Testis (tissue), 3 donors: ENCODE data around the gene ACOT9. TPM values are rescaled to one million over a fixed set of nuclear protein-coding genes. Genes with fewer than 3 reads are reported as not detected.

Experiments
- DNase-seq: peaks from one replicate; pipeline ENCODE4 v3.0.0-alpha.2; 2019
- H3K27ac ChIP-seq, 2 donors: fragments of 200-600 bp; sonication (generic); one replicate each; pipeline ENCODE4 v1.5.1; 2019
- H3K27me3 ChIP-seq: fragments of 200-600 bp; sonication (generic); one replicate; pipeline ENCODE4 v1.5.1; 2019
- H3K36me3 ChIP-seq: fragments of 200-600 bp; sonication (generic); one replicate; pipeline ENCODE4 v1.5.1; 2017; ENCODE audit warnings: low read depth; ENCODE audit errors: missing control alignments
- H3K4me1 ChIP-seq: fragments of 200-600 bp; sonication (generic); one replicate; pipeline ENCODE4 v1.5.1; 2019
- H3K4me3 ChIP-seq, 2 donors: fragments of 200-600 bp; sonication (generic); one replicate each; pipeline ENCODE4 v1.5.1; 2017 to 2019
- H3K9me3 ChIP-seq: fragments of 200-600 bp; sonication (generic); one replicate; pipeline ENCODE4 v1.5.1; 2017
- CTCF ChIP-seq, 3 experiments: fragments of 450-650 bp in 2 of 3; fragments of 200-600 bp in 1 of 3; sonication (generic) in 1 of 3; IDR thresholded peaks; one replicate each; pipeline ENCODE4 v1.5.1; 2016 to 2019; ENCODE audit warnings: antibody characterized with exemption in 3 of 3, mild to moderate bottlenecking in 2 of 3, moderate library complexity in 1 of 3
- POLR2A ChIP-seq: fragments of 450-650 bp; IDR thresholded peaks from one replicate; pipeline ENCODE4 v1.6.1; 2017; ENCODE audit warnings: antibody characterized with exemption, mild to moderate bottlenecking, moderate library complexity
- WGBS, 2 donors: methylation state at CpG; one replicate each; pipeline ENCODE4 v1.1.5; 2018; 5-methylcytosine and 5-hydroxymethylcytosine counted together
- intact Hi-C: fragments of 100-400 bp; cut with DNase I; formaldehyde crosslinking; loops from one replicate; pipeline ENCODE4 v1.15.1; 2023; ENCODE audit warnings: low total_unique reads
- polyA plus RNA-seq: library from polyadenylated mRNA; stranded (reverse); fragments of 350-450 nt; fragmentation: Illumina TruSeq; extraction: RNeasy Lipid Tissue Mini Kit (QIAGEN cat#74804); gene quantifications from one replicate; pipeline ENCODE4 v1.2.3, GENCODE V29; 2014; ENCODE audit warnings: low read depth, low replicate concordance; ENCODE audit not compliant: insufficient read depth
- total RNA-seq, 2 donors: library from RNA; depleted of rRNA; stranded (reverse); fragments of >200 nt; gene quantifications; one replicate each; pipeline ENCODE4 v1.2.3, GENCODE V29; 2016

Gene ACOT9
- total and polyA plus RNA-seq, 3 donors from 2014 or later = 22.0 to 29.4 (median 27.1) TPM

DNA sequence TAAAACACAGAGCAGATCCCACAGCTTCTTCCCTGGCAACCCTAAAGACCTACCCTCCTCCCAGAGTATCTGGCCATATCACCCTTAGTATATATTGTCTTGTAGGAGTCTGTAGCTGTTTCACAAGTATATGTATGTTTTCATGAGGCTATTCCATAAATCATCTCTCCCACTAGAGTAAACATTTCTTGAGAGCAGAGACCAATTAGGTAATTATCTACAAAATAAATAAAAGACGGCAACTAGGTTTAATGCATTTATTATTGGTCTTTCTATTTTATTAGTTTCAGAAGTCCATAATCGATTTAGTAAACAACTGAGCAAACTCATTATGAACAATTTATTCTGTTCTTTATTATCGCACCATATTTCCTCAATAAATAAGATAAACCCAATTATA lies 7.0 kb downstream of the ACOT9 start:
- WGBS, 2 donors = 46 to 86% methylated on average over 3 of the region's 3 CpGs
- no peaks in the 10 kb centered on the region for H3K9me3 ChIP-seq
- H3K4me3 ChIP-seq = no peak overlapping the region
- no peaks in the 10 kb centered on the region for H3K27me3 ChIP-seq
- intact Hi-C loops = no loop called here
- no peak for TF ChIP-seq POLR2A
- TF ChIP-seq CTCF (IDR thresholded peaks at IDR 0.05) = no peak
- H3K4me1 ChIP-seq = no peaks in the 10 kb centered on the region
- DNase-seq = no peak
- no peaks in the 10 kb centered on the region for H3K36me3 ChIP-seq
- H3K27ac ChIP-seq = no peak overlapping the region

GRCh38 chrX:23732704-23733103 lies 10.4 kb downstream of the ACOT9 start:
- Histone ChIP-seq H3K9me3 (no peaks in the 10 kb centered on the region), H3K27ac (no peak overlapping the region), H3K27me3 (no peaks in the 10 kb centered on the region), H3K4me3 (no peak overlapping the region), H3K36me3 (no peaks in the 10 kb centered on the region), H3K4me1 (no peaks in the 10 kb centered on the region)
- 88 to 91% methylated on average over 5 of the region's 5 CpGs for WGBS, 2 donors
- TF ChIP-seq CTCF (IDR thresholded peaks at IDR 0.05) (no peak), POLR2A (no peak)
- no peak for DNase-seq
- intact Hi-C loops = no loop called here

GRCh38 chrX:23731951-23732350 lies 11.1 kb downstream of the ACOT9 start:
- Histone ChIP-seq H3K4me1 (no peaks in the 10 kb centered on the region), H3K4me3 (no peak overlapping the region), H3K27me3 (no peaks in the 10 kb centered on the region), H3K9me3 (no peaks in the 10 kb centered on the region), H3K36me3 (no peaks in the 10 kb centered on the region), H3K27ac (no peak overlapping the region)
- intact Hi-C loops = no loop called here
- no peak for DNase-seq
- no peak for TF ChIP-seq CTCF (IDR thresholded peaks at IDR 0.05)
- TF ChIP-seq POLR2A = no peak
- WGBS, 2 donors = 78 to 87% methylated on average over 1 of the region's 1 CpG

DNA sequence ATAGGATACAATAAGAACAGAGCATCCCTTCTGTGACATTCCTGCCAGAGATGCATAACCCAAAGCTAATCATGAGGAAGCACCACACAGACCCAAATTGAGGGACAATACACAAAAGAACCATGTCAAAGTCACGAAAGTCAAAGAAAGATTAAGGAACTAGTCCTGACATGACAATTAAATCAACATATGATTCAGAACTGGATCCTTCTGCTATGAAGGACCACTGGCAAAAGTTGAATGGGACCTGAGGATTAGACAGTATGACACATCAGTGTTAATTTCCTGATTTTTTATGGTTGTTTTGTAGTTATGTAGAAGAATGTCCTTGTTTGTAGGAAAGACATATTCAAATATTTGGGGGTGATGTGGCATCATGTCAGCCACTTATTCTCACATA lies 13.9 kb downstream of the ACOT9 start:
- Histone ChIP-seq H3K9me3 (no peaks in the 10 kb centered on the region), H3K4me3 (no peak overlapping the region), H3K36me3 (no peaks in the 10 kb centered on the region), H3K4me1 (no peaks in the 10 kb centered on the region), H3K27me3 (no peaks in the 10 kb centered on the region), H3K27ac (no peak overlapping the region)
- DNase-seq = no peak
- 83 to 86% methylated on average over 1 of the region's 1 CpG for WGBS, 2 donors
- TF ChIP-seq POLR2A = no peak
- TF ChIP-seq CTCF (IDR thresholded peaks at IDR 0.05) = no peak
- intact Hi-C loops = no loop called here

- Histone ChIP-seq H3K27ac (no peak overlapping the region), H3K27me3 (no peaks in the 10 kb centered on the region), H3K9me3 (no peaks in the 10 kb centered on the region), H3K36me3 (no peaks in the 10 kb centered on the region), H3K4me1 (no peaks in the 10 kb centered on the region), H3K4me3 (no peak overlapping the region)
- 98% methylated on average over 3 of the region's 3 CpGs; no CpG with 5 or more reads in 1 of the 2 donors for WGBS, 2 donors
- no peak for TF ChIP-seq CTCF (IDR thresholded peaks at IDR 0.05)
- TF ChIP-seq POLR2A = no peak
- intact Hi-C loops = no loop called here
- no peak for DNase-seq
Measured at GRCh38 chrX:23727206-23727605, 15.9 kb downstream of the ACOT9 start.
